BLaER1 treated with 17β-estradiol and CSF1 and Interleukin-3, amounts not matched to agents 10 nM and 100 nM (cell line): ENCODE measurements around the gene CD2.

Experiments used
- H3K27ac ChIP-seq, 11 experiments: shearing (Covaris generic); formaldehyde crosslinking; 2 replicates each; pipeline ENCODE4 v1.8.1; 2022
- H3K27me3 ChIP-seq, 11 experiments: shearing (Covaris generic); formaldehyde crosslinking; 2 replicates each; pipeline ENCODE4 v1.8.1; 2022
- H3K36me3 ChIP-seq, 11 experiments: shearing (Covaris generic); formaldehyde crosslinking; 2 replicates each; pipeline ENCODE4 v1.8.1; 2022
- H3K4me1 ChIP-seq, 10 experiments: shearing (Covaris generic); formaldehyde crosslinking; 2 replicates each; pipeline ENCODE4 v1.8.1; 2022
- H3K4me2 ChIP-seq, 11 experiments: shearing (Covaris generic); formaldehyde crosslinking; 2 replicates each; pipeline ENCODE4 v1.8.1; 2022
- H3K4me3 ChIP-seq, 10 experiments: shearing (Covaris generic); formaldehyde crosslinking; 2 replicates each; pipeline ENCODE4 v1.8.1; 2022
- H3K9ac ChIP-seq, 11 experiments: shearing (Covaris generic); formaldehyde crosslinking; 2 replicates each; pipeline ENCODE4 v1.8.1; 2022
- H3K9me3 ChIP-seq, 11 experiments: shearing (Covaris generic); formaldehyde crosslinking; replicated peaks in 1 of 11; 2 replicates each; pipeline ENCODE4 v1.8.1; 2022
- H4K20me1 ChIP-seq, 11 experiments: shearing (Covaris generic); formaldehyde crosslinking; 2 replicates each; pipeline ENCODE4 v1.8.1; 2022
- Cebpa-rat ChIP-seq, 11 experiments: shearing (Covaris generic); IDR thresholded peaks; 2 replicates each; pipeline ENCODE4 v1.8.1; 2022

CD2 gene

DNA sequence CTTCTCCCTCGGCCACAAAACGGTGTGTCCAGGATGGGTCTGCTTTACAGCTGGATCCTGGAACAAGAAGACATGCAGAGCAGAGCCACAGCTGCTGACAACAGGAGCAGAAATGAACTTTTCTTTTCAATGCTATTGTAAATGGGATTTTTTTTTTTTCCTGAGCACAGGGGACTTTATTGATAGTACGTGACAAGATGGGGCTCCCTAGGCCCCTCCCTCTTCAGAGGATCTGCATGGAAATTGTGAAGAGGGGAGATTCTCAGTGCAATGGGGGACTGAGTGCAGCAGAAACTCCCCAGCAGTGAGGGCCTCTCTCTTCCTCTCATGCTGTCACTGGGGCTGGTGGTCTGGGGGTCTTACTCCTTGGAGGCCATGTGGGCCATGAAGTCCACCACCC, 40.8 kb upstream of the CD2 start:
- Histone ChIP-seq H3K4me3 (no peak overlapping the region), H3K9me3 (peaks cover 0 to 6% (median 0%) of the 10 kb centered on the region in 11 experiments; a peak in 3 of 22 replicates), H3K27me3 (no peaks in the 10 kb centered on the region), H4K20me1 (no peaks in the 10 kb centered on the region), H3K27ac (no peak overlapping the region), H3K9ac (no peak overlapping the region), H3K36me3 (no peaks in the 10 kb centered on the region), H3K4me2 (no peak overlapping the region), H3K4me1 (peaks cover 0 to 12% (median 0%) of the 10 kb centered on the region in 10 experiments; a peak in 5 of 20 replicates)
- TF ChIP-seq Cebpa-rat (IDR thresholded peaks at IDR 0.05) = no peak

GRCh38 chr1:116716391-116716790, 37.8 kb upstream of the CD2 start:
- Histone ChIP-seq H3K27ac (no peak overlapping the region), H3K9me3 (peaks cover 0 to 6% (median 0%) of the 10 kb centered on the region in 11 experiments; a peak in 3 of 22 replicates), H3K36me3 (no peaks in the 10 kb centered on the region), H4K20me1 (no peaks in the 10 kb centered on the region), H3K4me2 (no peak overlapping the region), H3K4me1 (peaks cover 0 to 9% (median 0%) of the 10 kb centered on the region in 10 experiments; a peak in 5 of 20 replicates), H3K9ac (no peak overlapping the region), H3K27me3 (no peaks in the 10 kb centered on the region), H3K4me3 (no peak overlapping the region)
- TF ChIP-seq Cebpa-rat (IDR thresholded peaks at IDR 0.05) = no peak

- H3K27me3 ChIP-seq = no peaks in the 10 kb centered on the region
- H4K20me1 ChIP-seq = no peaks in the 10 kb centered on the region
- H3K36me3 ChIP-seq = no peaks in the 10 kb centered on the region
- H3K4me1 ChIP-seq = peaks cover 0 to 5% (median 0%) of the 10 kb centered on the region in 10 experiments; a peak in 4 of 20 replicates
- no peak overlapping the region for H3K9ac ChIP-seq
- peaks cover 0 to 6% (median 0%) of the 10 kb centered on the region in 11 experiments; a peak in 3 of 22 replicates for H3K9me3 ChIP-seq
- TF ChIP-seq Cebpa-rat (IDR thresholded peaks at IDR 0.05) = no peak
- H3K4me3 ChIP-seq = no peak overlapping the region
- H3K4me2 ChIP-seq = no peak overlapping the region
- no peak overlapping the region for H3K27ac ChIP-seq
Observed at GRCh38 chr1:116717318-116717717, 36.9 kb upstream of the CD2 start.

DNA sequence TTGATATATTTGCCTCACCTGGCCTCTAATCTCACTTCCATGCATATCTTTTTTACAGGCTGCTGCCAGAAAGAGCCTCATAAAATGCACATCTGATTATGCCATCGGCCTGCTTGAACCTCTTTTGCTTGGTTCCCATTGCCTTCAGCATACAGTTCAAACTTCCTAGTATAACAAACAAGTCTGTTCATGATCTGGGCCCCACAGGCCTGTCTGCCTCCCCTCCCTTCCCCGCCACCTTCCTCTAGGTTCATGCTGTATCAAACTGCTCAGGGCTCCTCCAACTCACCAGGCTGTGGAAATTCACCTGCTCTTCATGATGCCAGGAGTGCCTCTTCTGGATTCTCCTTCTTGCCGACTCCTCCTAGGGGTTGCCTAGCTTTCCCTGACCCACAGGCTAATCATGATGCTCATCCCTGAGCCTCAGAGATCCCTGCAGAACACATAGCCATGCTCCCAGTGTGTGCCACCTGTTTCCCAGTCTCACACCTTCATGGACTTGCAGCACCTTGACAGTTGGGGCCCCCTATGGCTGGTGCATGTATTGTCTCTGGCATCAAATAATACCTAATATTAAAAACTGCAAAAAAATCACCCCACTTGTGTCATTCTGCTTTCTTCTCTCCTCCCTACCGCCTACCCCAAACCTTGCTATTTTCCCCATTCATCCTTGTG, 33.7 kb upstream of the CD2 start:
- no peaks in the 10 kb centered on the region for H3K4me1 ChIP-seq
- no peak overlapping the region for H3K4me2 ChIP-seq
- H3K27ac ChIP-seq = no peak overlapping the region
- TF ChIP-seq Cebpa-rat (IDR thresholded peaks at IDR 0.05) = no peak
- H4K20me1 ChIP-seq = no peaks in the 10 kb centered on the region
- no peak overlapping the region for H3K4me3 ChIP-seq
- no peaks in the 10 kb centered on the region for H3K27me3 ChIP-seq
- no peaks in the 10 kb centered on the region for H3K36me3 ChIP-seq
- H3K9me3 ChIP-seq = peaks cover 0 to 6% (median 0%) of the 10 kb centered on the region in 11 experiments; a peak in 3 of 22 replicates
- no peak overlapping the region for H3K9ac ChIP-seq

- no peaks in the 10 kb centered on the region for H3K4me1 ChIP-seq
- H3K36me3 ChIP-seq = no peaks in the 10 kb centered on the region
- no peaks in the 10 kb centered on the region for H4K20me1 ChIP-seq
- H3K4me3 ChIP-seq = no peak overlapping the region
- TF ChIP-seq Cebpa-rat (IDR thresholded peaks at IDR 0.05) = no peak
- H3K27ac ChIP-seq = no peak overlapping the region
- H3K9me3 ChIP-seq = peaks cover 0 to 6% (median 0%) of the 10 kb centered on the region in 11 experiments; a peak in 3 of 22 replicates
- H3K9ac ChIP-seq = no peak overlapping the region
- H3K27me3 ChIP-seq = no peaks in the 10 kb centered on the region
- no peak overlapping the region for H3K4me2 ChIP-seq
Observed at GRCh38 chr1:116721039-116721405, 33.2 kb upstream of the CD2 start.

- Histone ChIP-seq H3K9me3 (peaks cover 0 to 6% (median 0%) of the 10 kb centered on the region in 11 experiments; a peak in 3 of 22 replicates), H3K27ac (no peak overlapping the region), H3K9ac (no peak overlapping the region), H4K20me1 (no peaks in the 10 kb centered on the region), H3K4me3 (no peak overlapping the region), H3K36me3 (no peaks in the 10 kb centered on the region), H3K27me3 (no peaks in the 10 kb centered on the region), H3K4me2 (no peak overlapping the region), H3K4me1 (peaks cover 0 to 4% (median 0%) of the 10 kb centered on the region in 10 experiments; a peak in 6 of 20 replicates)
- TF ChIP-seq Cebpa-rat (IDR thresholded peaks at IDR 0.05) = no peak
Observed at GRCh38 chr1:116721451-116722007, 32.7 kb upstream of the CD2 start.

DNA sequence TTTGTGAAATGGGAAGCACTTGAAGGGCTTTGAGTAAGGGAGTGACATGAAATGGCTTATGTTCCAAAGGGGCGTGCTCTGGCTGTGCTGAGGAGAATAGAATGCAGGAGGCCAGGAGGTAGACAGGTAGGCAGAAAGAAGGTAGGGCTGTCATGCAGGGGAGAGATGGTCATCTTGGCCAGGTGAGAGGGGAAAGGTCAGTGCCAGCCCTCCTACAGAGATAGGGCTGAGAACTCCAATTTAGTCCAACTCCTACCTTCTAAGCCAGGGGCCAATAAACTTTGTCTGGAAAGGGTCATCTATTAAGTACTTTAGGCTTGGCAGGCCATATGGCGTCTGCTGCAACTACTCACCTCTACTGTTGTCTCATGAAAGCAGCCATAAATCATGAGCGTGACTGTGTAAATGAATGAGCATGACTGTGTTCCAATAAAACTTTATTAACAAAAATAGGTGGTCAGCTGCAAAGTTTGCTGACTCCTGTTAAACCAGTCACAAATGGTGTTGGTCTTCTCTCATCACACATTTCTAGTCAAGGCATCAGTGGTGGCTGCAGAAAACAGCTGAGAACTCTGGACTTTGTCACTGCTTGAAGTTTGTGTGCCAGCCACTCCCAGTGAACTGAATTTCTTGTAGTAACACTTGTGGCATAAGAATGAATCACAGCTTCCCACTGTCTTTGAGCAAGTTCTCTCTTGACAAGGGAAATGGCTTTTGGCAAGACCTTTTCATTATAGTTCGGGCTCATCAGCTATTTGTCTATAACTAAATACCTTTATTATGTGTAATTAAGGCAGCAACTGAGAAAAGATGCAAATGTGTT, 32.0 kb upstream of the CD2 start:
- TF ChIP-seq Cebpa-rat (IDR thresholded peaks at IDR 0.05) = no peak

GRCh38 chr1:116724765-116725375, 29.4 kb upstream of the CD2 start:
- Histone ChIP-seq H4K20me1 (no peaks in the 10 kb centered on the region), H3K27me3 (no peaks in the 10 kb centered on the region), H3K36me3 (no peaks in the 10 kb centered on the region), H3K4me3 (no peak overlapping the region), H3K9me3 (no peaks in the 10 kb centered on the region), H3K27ac (no peak overlapping the region), H3K4me2 (no peak overlapping the region), H3K4me1 (peaks cover 0 to 17% (median 2%) of the 10 kb centered on the region in 10 experiments; a peak in 7 of 20 replicates), H3K9ac (no peak overlapping the region)
- TF ChIP-seq Cebpa-rat (IDR thresholded peaks at IDR 0.05) = no peak

More for the DNA sequence above, 32.0 kb upstream of the CD2 start:
- H3K9me3 ChIP-seq = peaks cover 0 to 5% (median 0%) of the 10 kb centered on the region in 11 experiments; a peak in 3 of 22 replicates
- H3K27me3 ChIP-seq = no peaks in the 10 kb centered on the region
- no peak overlapping the region for H3K4me2 ChIP-seq
- no peaks in the 10 kb centered on the region for H3K36me3 ChIP-seq
- H4K20me1 ChIP-seq = no peaks in the 10 kb centered on the region
- no peak overlapping the region for H3K27ac ChIP-seq
- H3K4me3 ChIP-seq = no peak overlapping the region
- peaks cover 0 to 11% (median 2%) of the 10 kb centered on the region in 10 experiments; a peak in 7 of 20 replicates for H3K4me1 ChIP-seq
- no peak overlapping the region for H3K9ac ChIP-seq

- H3K9ac ChIP-seq = no peak overlapping the region
Observed at GRCh38 chr1:116725798-116726197, 28.4 kb upstream of the CD2 start.

More at GRCh38 chr1:116725798-116726197, 28.4 kb upstream of the CD2 start:
- Histone ChIP-seq H3K4me2 (no peak overlapping the region), H3K4me1 (peaks cover 0 to 17% (median 2%) of the 10 kb centered on the region in 10 experiments; a peak in 7 of 20 replicates), H3K9me3 (no peaks in the 10 kb centered on the region), H4K20me1 (no peaks in the 10 kb centered on the region), H3K36me3 (no peaks in the 10 kb centered on the region), H3K4me3 (no peak overlapping the region), H3K27ac (no peak overlapping the region), H3K27me3 (no peaks in the 10 kb centered on the region)
- no peak for TF ChIP-seq Cebpa-rat (IDR thresholded peaks at IDR 0.05)
